IPS-20b (cell line): ENCODE data around the gene MAN2A2.

Experiments
- H3K27ac ChIP-seq: one replicate; pipeline ENCODE4 v1.5.1; 2013; ENCODE audit warnings: low read length
- H3K27me3 ChIP-seq: 2 replicates; pipeline ENCODE4 v1.6.1; 2013; ENCODE audit warnings: mild to moderate bottlenecking, low read length, inconsistent platforms; ENCODE audit not compliant: insufficient read depth
- H3K36me3 ChIP-seq: 2 replicates; pipeline ENCODE4 v1.6.1; 2013; ENCODE audit warnings: low read depth, mild to moderate bottlenecking, inconsistent platforms, low read length, moderate library complexity; ENCODE audit not compliant: insufficient read depth
- H3K4me1 ChIP-seq: 2 replicates; pipeline ENCODE4 v1.6.1; 2013; ENCODE audit warnings: mild to moderate bottlenecking, control low read depth, inconsistent platforms, low read length, moderate library complexity; ENCODE audit not compliant: insufficient read depth
- H3K4me3 ChIP-seq: 2 replicates; pipeline ENCODE4 v1.5.1; 2013; ENCODE audit warnings: mild to moderate bottlenecking, low read length, inconsistent platforms
- H3K9ac ChIP-seq: 2 replicates; pipeline ENCODE4 v1.6.1; 2013; ENCODE audit warnings: low read depth, mild to moderate bottlenecking, inconsistent platforms, low read length, moderate library complexity
- H3K9me3 ChIP-seq: 2 replicates; pipeline ENCODE4 v1.6.1; 2013; ENCODE audit warnings: mild to moderate bottlenecking, low read depth, low read length, inconsistent platforms; ENCODE audit not compliant: insufficient read depth

The MAN2A2 gene

DNA sequence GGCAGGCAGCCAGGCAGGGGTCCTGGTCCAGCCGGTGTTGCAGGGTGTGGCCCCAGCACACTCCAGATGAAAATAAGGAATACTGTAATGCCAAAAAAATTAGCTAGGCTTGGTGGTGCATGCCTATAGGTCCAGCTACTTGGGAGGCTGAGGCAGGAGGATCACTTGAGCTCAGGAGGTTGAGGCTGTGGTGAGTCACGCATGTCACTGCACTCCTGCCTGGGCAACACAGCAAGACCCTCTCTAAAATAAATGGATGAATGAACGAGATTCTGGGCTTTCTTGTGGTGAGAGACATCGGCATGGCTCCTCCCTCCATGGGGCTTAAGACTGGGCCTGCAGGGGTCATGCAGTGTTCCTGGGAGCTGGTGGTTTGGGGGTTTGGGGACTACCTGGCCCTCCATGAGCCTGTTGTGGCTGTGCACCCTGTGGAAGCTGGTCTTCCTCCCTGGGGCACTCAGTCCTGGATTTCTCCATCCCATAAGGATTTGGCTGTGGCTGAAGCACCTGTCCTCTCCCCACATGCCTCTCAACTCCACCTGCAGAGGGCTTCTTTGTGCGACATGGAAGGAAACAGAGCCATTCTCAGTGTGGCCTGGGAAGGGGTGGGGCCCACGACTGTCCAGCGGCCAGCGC is 44.0 kb downstream of the MAN2A2 start:
- Histone ChIP-seq H3K4me3 (no peak overlapping the region), H3K27me3 (no peaks in the 10 kb centered on the region), H3K36me3 (peaks cover 83% of the 10 kb centered on the region), H3K9me3 (no peaks in the 10 kb centered on the region), H3K9ac (no peak overlapping the region), H3K4me1 (no peaks in the 10 kb centered on the region), H3K27ac (no peak overlapping the region)

GRCh38 chr15:90947577-90948357 is 44.7 kb downstream of the MAN2A2 start:
- Histone ChIP-seq H3K27me3 (no peaks in the 10 kb centered on the region), H3K27ac (no peak overlapping the region), H3K36me3 (peaks cover 79% of the 10 kb centered on the region), H3K4me3 (no peak overlapping the region), H3K9ac (no peak overlapping the region), H3K9me3 (no peaks in the 10 kb centered on the region), H3K4me1 (no peaks in the 10 kb centered on the region)

DNA sequence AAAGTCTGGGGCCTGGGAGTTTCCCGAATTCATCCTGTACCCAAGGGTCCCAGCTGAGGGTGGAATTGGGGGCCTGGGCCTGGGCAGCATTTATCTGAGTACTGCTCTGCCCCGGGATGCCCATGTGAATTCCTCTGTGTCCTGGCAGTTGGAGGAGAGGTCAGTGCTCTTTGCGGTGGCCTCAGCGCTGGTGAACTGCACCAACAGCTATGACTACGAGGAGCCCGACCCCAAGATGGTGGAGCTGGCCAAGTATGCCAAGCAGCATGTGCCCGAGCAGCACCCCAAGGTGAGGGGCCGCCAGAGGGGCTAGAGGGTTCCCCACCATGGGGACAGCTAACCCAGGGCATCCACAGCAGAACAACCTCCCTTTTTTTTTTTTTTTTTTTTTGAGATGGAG is 45.4 kb downstream of the MAN2A2 start:
- Histone ChIP-seq H3K9ac (no peak overlapping the region), H3K4me1 (no peaks in the 10 kb centered on the region), H3K4me3 (no peak overlapping the region), H3K36me3 (peaks cover 79% of the 10 kb centered on the region), H3K27me3 (no peaks in the 10 kb centered on the region), H3K9me3 (no peaks in the 10 kb centered on the region), H3K27ac (no peak overlapping the region)

DNA sequence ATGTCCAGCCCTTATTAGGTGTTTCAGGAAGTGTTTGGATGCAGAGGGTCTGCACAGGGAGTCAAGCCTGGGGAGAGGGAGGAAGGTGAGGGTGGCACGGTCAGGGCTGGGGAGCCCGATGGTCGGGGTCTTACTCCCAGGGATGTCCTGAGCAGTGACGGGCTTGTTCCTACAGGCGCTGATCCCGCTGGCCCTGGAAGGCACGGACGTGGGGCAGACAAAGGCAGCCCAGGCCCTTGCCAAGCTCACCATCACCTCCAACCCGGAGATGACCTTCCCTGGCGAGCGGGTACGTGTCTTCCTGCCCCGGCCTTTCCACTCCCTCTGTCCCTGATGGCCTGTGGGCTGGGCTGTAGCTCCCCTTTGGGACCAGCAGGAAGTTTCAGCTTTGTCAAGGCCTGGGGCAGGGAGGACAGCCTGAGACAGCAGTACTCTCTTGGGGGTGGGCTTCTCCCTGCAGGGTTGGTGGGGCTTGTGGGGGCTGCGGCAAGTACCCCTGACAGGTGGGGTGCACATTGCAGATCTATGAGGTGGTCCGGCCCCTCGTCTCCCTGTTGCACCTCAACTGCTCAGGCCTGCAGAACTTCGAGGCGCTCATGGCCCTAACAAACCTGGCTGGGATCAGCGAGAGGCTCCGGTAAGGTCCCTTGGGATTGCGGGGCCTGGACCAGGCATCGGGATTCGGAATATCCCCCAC is 47.0 kb downstream of the MAN2A2 start:
- Histone ChIP-seq H3K9me3 (no peaks in the 10 kb centered on the region), H3K27ac (no peak overlapping the region), H3K36me3 (peaks cover 68% of the 10 kb centered on the region), H3K27me3 (no peaks in the 10 kb centered on the region), H3K4me3 (no peak overlapping the region), H3K4me1 (no peaks in the 10 kb centered on the region), H3K9ac (no peak overlapping the region)

DNA sequence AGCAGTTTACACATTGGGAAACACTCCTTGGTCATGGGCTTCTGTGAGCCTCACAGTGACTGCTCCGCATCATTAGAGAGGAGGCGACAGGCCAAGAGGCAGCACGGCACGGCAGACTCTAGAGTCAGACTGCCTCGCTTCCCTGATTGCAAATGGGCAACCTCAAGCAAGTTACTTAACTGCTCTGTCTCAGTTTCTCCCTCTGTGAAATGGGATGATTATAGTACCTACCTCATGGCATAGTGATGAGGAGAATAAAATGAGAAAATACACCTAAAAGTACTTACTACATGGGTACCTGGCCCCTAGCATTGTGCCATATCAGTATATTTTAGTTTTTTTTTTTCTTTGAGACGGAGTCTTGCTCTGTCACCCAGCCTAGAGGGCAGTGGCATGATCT is 47.6 kb downstream of the MAN2A2 start:
- peaks cover under 1% of the 10 kb centered on the region; the same call in 1 of the 2 replicates for H3K4me1 ChIP-seq
- peaks cover 67% of the 10 kb centered on the region for H3K36me3 ChIP-seq
- no peaks in the 10 kb centered on the region for H3K9me3 ChIP-seq
- H3K4me3 ChIP-seq = no peak overlapping the region
- no peak overlapping the region for H3K27ac ChIP-seq
- no peak overlapping the region for H3K9ac ChIP-seq
- H3K27me3 ChIP-seq = no peaks in the 10 kb centered on the region

DNA sequence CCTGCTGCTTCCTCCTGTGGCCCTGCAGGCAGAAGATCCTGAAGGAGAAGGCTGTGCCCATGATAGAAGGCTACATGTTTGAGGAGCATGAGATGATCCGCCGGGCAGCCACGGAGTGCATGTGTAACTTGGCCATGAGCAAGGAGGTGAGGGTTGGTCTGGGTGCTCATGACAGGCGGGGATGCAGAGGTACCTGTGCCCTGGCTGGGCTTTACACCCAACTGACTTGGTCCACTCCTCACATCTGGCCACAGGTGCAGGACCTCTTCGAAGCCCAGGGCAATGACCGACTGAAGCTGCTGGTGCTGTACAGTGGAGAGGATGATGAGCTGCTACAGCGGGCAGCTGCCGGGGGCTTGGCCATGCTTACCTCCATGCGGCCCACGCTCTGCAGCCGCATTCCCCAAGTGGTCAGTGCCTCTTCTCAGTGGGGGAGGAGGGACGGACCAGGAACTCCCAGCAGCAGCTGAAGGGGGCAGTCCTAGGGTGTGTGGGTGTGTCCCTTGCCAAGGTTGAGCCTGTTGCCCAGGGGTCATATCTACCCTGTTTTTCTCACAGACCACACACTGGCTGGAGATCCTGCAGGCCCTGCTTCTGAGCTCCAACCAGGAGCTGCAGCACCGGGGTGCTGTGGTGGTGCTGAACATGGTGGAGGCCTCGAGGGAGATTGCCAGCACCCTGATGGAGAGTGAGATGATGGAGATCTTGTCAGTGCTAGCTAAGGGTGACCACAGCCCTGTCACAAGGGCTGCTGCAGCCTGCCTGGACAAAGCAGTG is 50.0 kb downstream of the MAN2A2 start:
- no peaks in the 10 kb centered on the region for H3K9me3 ChIP-seq
- no peak overlapping the region for H3K9ac ChIP-seq
- no peaks in the 10 kb centered on the region; the same call in 1 of the 2 replicates for H3K27me3 ChIP-seq
- peaks cover 12% of the 10 kb centered on the region; the same call in 1 of the 2 replicates for H3K4me1 ChIP-seq
- H3K36me3 ChIP-seq = peaks cover 50% of the 10 kb centered on the region
- H3K4me3 ChIP-seq = no peak overlapping the region
- no peak overlapping the region for H3K27ac ChIP-seq

DNA sequence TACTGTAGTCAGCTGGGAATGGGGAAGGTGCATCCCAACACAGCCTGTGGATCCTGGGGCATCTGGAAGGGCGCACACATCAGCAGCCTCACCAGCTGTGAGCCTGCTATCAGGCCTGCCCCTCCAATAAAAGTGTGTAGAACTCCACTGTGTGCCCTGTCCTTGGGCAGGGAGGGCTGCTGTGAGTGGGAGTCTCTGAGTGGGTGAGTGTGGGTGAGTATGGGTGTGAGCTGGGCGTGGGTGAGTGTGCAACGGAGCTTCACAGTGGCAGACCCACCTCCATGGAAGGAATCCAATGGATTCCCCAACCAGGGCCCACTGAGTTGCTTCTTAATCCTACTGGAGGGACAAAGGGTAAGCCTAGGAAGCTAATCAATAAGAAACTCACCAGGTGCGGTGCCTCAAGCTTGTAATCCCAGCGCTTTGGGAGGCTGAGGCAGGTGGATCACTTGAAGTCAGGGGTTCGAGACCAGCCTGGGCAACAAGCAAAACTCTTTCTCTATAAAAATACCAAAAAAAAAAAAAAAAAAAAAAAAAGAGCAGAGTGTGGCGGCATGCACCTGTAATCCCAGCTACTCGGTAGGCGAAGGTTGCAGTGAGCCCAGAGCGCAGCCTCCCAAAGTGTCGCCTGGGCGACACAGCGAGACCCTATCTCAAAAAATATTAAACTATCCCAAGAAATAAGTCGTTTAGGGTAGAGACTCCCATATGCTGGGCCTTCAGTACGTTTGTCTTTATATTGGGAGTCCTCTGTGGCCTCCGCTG is 51.0 kb downstream of the MAN2A2 start:
- H3K27me3 ChIP-seq = no peaks in the 10 kb centered on the region; the same call in 1 of the 2 replicates
- peaks cover 43% of the 10 kb centered on the region for H3K36me3 ChIP-seq
- H3K9me3 ChIP-seq = no peaks in the 10 kb centered on the region
- no peak overlapping the region for H3K27ac ChIP-seq
- peak overlapping the region; percentile 85; the same call in 1 of the 2 replicates for H3K4me3 ChIP-seq
- peak overlapping the region; percentile 91; the same call in 1 of the 2 replicates for H3K9ac ChIP-seq
- H3K4me1 ChIP-seq = peaks cover 12% of the 10 kb centered on the region; the same call in 1 of the 2 replicates

DNA sequence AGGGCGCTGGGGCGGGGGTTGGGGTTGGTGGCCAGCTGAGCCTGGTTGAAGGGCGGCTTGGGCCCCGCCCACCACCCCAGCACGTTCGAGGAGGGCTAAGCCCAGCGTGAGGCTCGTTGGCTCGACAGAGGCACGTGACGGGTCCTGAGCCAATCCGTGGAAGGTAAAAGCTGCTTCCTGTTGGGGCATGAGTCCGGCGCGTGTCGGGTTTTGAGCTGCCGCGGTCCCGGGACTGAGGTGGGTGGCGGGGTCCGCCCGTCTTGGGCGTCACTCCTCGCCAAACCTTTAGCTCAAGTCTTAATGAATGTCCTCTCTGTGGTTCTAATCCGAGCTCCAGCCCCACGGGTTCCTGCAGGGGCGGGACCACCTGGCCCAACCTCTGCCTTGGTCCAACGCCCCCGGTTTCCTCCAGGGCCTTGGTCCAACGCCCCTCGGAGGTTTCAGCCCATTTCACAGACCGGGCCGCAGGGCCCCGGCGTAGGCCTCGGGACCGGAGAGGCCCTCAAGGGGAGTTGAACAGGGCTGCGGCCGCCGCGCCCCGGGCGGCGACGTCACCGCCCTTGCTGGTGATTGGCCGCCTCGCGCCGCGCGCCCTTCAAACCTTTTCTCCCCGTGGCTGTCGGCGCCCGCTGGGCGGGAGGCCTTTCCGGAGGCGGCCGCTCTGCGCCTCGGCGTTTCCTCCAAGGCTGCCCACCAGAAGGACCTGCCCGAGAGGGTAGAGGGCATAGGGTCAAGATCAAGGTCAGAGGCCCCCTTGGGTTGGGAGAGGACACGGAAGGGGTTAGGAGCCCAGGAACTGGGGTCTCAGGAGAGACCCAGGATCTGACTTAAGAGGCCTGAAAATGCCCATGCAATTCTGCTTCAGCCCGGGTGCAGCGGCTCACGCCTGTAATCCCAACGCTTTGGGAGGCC is 51.9 kb downstream of the MAN2A2 start, which contains the start of gene RCCD1:
Gene RCCD1 (plus strand): TSS at position 173 of the 912 bp plus-strand sequence. CDS start 1,851 bp downstream, outside the sequence.
- Histone ChIP-seq H3K4me1 (peaks cover 12% of the 10 kb centered on the region; the same call in 1 of the 2 replicates), H3K27me3 (no peaks in the 10 kb centered on the region; the same call in 1 of the 2 replicates), H3K4me3 (peak within 1 kb of the TSS; percentile 85), H3K36me3 (peaks cover 37% of the 10 kb centered on the region), H3K9ac (peak within 1 kb of the TSS; percentile 91), H3K27ac (peak within 1 kb of the TSS; percentile 40), H3K9me3 (no peaks in the 10 kb centered on the region)

DNA sequence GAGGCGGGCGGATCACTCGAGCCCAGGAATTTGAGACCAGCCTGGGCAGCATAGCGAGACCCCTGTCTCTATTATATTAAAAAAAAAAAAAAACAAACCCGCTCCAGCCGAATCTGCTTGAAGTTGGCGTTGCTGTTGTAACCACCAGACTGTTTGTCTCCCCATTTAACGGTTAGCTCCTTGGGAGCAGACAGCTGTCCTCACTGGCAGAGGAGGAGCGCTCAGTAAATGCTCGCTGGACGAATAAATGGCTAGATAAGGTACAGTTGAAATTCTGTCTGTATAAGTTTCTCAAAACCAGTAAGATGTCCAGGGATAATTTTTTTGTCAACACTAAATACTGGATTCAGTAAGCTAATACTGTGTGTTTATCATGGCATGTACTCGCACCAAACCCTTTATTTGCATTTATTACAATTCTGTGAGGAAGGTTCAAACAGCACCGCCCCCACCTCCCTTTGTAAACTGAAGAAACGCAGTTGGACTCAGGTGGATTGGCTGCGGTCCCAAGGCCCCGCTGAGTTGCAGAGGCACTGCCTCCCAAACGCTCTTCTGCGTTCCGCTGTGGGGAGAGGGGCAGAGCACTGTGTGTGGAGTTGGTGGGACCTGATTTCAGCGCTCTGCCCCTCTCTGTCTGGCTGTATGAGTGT is 52.6 kb downstream of the MAN2A2 start:
- peaks cover 37% of the 10 kb centered on the region for H3K36me3 ChIP-seq

More for the DNA sequence above, 52.6 kb downstream of the MAN2A2 start:
- no peaks in the 10 kb centered on the region for H3K9me3 ChIP-seq
- H3K27me3 ChIP-seq = no peaks in the 10 kb centered on the region; the same call in 1 of the 2 replicates
- H3K9ac ChIP-seq = peak overlapping the region; percentile 91; the same call in 1 of the 2 replicates
- H3K27ac ChIP-seq = no peak overlapping the region
- peaks cover 12% of the 10 kb centered on the region; the same call in 1 of the 2 replicates for H3K4me1 ChIP-seq
- peak overlapping the region; percentile 85 for H3K4me3 ChIP-seq
